Inflammatory macrophage treated with lipopolysaccharide for 4 hours (primary cell): ENCODE measurements around the gene RIMS1.
"Not testable (repeated sequence)": the region's sequence is repeated elsewhere in the genome, so short reads cannot be mapped to it uniquely, and the experiment has no call there.

Experiments used
- DNase-seq: peaks from one replicate; pipeline ENCODE4 v3.0.0-alpha.2; 2020

Gene RIMS1

GRCh38 chr6:72248621-72249020 is 362.3 kb downstream of the RIMS1 start:
- no peak for DNase-seq

GRCh38 chr6:72250664-72251063 is 364.3 kb downstream of the RIMS1 start:
- DNase-seq = no peak

GRCh38 chr6:72260489-72260888 is 374.1 kb downstream of the RIMS1 start:
- DNase-seq = no peak

DNA sequence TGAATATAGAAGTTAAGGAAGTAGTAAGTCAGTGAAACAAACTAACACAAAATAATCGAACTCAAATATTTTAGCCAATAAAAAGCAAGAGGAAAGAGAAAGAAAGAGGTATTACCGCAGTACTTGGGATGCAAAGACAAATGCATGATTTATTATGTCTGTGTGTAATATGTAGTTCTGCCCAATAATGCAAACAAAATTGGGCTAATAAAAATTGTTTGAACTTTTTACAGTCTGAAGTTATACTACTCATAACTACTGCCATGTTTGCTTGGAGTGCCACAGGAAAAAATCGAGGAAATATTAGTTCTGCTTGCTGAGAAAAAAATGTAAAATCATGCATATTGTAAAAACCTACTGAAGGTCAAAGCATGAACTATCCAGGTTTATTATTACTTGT is 375.2 kb downstream of the RIMS1 start:
- no peak for DNase-seq

GRCh38 chr6:72262254-72262653 is 375.9 kb downstream of the RIMS1 start:
- DNase-seq = no peak

GRCh38 chr6:72267470-72267869 is 381.1 kb downstream of the RIMS1 start:
- DNase-seq = no peak

DNA sequence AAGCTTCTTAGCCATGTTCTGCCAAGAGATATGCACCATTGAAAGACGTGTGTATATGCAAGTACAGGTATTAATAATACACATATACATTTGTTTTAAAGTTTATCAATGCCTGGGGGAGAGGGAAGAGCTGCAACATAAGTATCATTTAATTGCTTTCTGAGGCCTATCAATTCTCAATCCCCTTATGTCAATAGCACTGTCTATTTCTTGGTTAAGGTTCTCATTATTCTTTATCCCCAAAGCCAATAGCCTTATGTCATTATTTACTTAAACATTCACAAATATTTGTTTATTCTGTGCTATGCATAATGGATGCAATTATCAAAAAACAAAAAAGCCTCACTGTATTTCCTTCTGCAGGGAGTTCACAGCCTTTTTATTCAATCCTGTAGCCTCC is 385.2 kb downstream of the RIMS1 start:
- no peak for DNase-seq

GRCh38 chr6:72272958-72273357 is 386.6 kb downstream of the RIMS1 start:
- DNase-seq = no peak

DNA sequence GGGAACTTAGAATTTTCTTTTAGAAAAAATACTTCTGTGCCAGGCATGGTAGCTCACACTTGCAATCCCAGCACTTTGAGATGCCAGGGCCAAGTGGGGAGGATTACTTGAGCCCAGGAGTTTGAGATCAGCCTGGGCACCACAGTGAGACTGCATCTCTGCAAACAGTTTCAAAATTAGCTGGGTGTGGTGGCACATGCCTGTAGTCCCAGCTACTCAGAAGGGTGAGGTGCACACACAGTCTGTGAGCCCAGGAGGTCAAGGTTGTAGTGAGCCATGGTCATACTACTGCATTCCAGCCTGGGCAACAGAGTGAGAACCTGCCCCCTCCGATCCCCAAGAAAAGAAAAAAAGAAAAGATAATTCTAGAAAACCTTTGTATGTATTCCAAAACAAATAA is 389.5 kb downstream of the RIMS1 start:
- no peak for DNase-seq

DNA sequence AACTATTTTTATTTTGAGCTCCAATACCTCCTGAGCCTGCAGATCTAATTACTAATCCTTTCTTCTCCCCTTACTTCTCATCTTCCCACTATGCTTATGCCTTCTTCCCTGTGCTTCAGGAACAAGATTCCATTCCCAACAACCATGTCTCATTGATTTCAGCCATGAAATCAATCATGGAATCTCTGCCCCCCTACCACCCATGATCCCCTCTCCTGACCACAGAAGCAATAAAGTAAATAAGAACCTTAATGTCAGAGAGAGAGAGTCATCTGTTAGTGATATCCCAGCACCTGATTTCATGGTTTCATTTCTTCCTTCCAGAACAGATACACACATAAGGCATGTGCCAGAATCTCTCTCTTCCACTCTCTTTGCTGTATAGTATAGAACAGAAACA is 395.9 kb downstream of the RIMS1 start:
- no peak for DNase-seq

- DNase-seq = no peak
These were observed 397.2 kb downstream of the RIMS1 start for GRCh38 chr6:72283571-72283970.

DNA sequence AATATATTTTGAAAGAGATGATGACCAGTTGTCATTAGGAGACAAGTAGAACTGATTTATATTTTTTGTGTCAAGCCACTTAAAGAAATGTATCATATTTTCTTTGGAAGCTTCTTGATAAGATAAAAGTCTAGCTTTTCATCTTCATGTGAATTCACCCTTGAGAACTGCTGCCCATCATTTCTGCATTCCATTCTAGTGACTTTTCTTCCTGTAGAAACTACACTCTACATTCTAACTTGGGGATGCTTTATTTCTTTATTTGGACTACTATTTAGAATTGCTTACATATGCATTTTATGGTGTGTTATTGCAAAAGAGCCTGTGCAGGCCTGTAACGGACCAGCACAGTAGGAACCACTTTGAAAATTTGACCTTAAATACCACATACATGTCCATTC is 400.6 kb downstream of the RIMS1 start:
- DNase-seq = no peak

GRCh38 chr6:72287801-72288200 is 401.5 kb downstream of the RIMS1 start:
- no peak for DNase-seq

GRCh38 chr6:72288592-72288991 is 402.2 kb downstream of the RIMS1 start:
- no peak for DNase-seq

- no peak for DNase-seq
These were observed 404.3 kb downstream of the RIMS1 start for GRCh38 chr6:72290620-72291019.

DNA sequence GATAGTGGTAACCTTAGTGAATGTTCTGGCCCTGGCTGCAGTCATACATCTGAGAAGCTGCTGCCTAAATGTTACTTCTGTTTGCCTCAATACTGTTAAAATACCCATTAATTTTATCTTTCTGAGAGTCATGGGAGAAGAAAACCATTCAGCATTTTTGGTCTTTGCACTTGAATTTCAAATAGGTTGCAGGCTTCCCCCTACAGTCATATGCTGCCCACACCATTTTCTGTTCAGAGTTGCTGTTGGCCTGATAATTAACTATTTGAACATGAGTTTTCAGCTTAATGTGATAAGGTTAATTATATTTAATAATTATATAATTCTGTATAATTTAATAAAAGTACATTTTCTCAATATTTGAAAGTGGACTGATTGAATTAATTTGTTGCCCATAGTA is 410.0 kb downstream of the RIMS1 start:
- no peak for DNase-seq

- DNase-seq = no peak
These were observed 419.6 kb downstream of the RIMS1 start for GRCh38 chr6:72305971-72306370.

GRCh38 chr6:72316675-72317380 is 430.5 kb downstream of the RIMS1 start:
- DNase-seq = no peak

DNA sequence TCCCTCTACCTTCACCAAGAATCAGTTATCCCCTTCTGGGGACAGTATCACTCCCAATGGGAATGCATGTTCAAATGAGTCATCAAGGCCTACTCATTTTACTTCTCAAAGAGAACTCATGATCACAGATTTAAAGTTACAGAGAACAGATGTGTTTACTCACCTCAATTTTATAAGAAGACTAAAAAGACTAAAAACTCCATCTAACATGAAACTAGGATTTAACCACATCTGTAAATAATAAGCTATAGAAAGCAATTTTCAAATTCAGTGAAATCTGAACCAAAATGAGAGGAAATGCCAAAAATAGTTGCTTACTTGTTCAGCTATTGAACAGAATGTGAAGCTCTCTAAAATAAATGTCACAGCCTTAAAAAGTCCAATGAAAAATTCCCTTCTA is 435.4 kb downstream of the RIMS1 start:
- DNase-seq = no peak

DNA sequence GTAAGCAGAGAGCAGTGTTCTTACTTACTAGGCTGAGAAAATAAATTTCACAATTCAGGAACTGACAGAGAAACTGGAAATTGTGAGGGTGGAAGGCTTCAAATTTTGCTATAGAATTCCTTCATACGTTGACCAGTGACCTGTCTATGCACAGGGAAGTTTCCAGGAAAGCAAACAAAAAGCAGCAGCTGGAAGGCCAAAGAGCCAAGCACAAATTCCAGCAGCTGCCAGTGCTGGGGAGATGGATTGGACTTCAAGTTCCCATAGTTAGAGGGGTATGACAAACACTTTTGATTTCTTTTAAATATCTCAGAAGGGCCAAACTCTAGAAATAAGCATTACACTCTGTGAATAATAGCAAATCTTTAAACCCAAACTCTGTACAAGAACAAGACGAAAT is 436.4 kb downstream of the RIMS1 start:
- no peak for DNase-seq

GRCh38 chr6:72324591-72324990 is 438.2 kb downstream of the RIMS1 start:
- DNase-seq = no peak

DNA sequence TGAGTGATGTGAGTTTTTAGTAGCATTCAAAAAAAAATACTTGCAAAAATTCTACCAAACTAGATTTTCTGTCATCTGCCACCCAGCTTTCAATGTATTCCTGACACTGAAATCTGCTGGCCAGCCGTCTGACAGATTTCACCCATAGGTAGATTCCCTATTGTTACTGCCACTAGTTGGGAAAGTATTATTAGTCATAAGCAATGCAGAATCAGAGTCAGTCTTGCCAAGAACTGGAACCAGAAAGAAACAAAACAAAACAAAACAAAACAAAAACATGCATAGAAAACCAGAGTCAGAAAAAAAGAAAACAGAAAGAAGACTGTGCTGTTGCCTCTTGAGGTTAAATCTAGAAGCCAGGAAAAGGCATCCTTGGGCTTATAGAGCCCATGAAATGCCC is 442.4 kb downstream of the RIMS1 start:
- no peak for DNase-seq

DNA sequence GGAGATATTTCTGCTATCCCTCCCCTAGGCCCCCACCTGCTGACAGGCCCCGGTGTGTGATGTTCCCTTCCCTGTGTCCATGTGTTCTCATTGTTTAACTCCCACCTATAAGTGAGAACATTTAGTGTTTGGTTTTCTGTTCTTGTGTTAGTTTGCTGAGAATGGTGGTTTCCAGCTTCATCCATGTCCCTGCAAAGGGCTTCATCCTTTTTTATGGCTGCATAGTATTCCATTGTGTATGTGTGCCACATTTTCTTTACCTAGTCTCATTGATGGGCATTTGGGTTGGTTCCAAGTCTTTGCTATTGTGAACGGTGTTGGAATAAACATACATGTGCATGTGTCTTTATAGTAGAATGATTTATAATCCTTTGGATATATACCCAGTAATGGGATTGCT is 448.9 kb downstream of the RIMS1 start:
- not testable (repeated sequence) for DNase-seq

DNA sequence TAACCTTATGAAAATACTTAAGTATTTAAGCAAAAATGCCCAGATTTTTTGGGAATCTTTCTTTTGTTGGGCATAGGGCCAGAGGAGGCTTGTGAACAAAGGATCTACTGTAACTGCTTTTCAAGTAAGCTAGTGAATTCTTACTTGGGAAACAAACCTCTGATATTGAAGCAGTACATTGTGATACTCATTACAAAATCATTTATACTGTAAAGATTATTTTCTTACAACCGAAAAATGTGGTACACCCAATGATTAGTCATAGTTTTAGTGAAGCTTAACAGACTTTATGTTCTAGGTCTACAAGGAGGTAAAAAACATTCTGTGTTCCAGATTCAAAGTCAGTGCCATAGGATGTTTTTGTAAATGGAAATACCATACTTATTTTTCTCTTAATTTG is 462.6 kb downstream of the RIMS1 start:
- no peak for DNase-seq

DNA sequence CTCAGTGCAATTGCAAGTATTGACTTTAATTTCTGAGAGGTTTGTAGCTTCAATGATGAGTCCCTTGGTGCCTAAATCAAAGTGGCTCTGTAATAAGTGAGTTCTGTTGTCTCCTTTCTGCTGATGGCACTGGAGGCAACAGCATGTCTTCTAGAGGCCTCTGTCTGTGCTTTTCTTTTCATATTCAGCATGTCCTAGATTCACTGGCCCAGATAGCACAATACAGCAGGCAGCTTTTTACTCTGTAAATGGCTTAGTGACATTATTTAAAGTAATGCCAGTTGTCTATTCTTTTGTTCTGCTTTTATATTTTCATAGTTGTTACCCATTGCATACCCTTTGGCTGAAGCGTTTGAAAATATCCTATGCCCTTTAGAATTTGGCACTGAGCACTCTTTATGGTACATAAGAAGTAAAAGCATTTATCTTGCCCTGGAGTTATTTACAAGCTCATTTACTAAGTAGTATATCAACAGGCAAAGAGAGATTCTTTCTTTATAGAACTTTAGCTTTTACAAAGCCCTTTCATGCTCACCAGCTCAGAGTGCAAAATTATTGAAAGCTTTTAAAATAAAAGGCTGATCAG is 464.0 kb downstream of the RIMS1 start:
- DNase-seq = no peak
